GM18870 (cell line): ENCODE results near the gene TAC4.

ENCODE experiments used
- ATAC-seq: cut with Tn5 transposase; IDR thresholded peaks from one replicate; pipeline ENCODE4 v1.9.1; 2021; ENCODE audit warnings: moderate library complexity; ENCODE audit not compliant: unreplicated experiment

The TAC4 gene

DNA sequence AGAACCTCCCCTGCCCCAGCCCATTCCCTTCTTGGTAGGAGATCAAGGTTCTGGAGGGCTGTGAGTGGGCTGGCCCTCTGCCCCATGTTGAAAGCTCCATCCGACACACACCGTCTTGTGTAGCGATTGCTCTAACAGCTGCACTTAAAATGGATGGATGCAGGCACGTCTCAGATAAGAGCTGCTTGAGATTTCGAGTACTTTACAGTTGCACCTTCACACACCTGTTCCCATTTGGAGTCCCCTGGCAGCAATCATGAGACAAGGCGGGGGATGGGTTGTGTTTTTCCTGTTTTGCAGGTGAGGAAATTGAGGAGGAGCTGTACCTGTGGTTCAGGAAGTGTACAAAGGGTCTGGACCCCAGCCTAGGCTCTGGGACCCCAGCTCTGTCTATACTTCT is 25.6 kb upstream of the TAC4 start:
- ATAC-seq = no peak

- no peak for ATAC-seq
These were observed 25.0 kb upstream of the TAC4 start for GRCh38 chr17:49872754-49873377.

DNA sequence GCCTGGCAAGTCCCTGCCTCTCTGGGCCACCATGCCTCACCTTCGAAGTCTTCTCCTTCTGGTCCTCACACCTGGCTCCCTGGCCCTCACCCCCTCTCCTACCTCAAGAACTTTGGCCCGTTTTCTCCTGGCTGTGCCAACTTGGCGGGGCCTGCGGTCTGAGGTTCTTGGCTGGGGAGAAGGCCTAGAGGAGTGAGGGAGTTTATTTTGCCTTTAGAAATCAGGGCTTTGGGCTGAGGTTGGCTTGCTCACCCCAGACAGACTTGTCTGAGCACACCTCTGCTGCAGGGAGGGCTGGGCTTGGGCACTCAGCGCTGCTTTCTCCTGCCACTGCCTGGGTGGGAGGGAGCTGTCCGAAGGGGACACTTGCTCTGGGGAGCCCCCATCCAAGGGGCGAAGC is 23.3 kb upstream of the TAC4 start:
- ATAC-seq = no peak

DNA sequence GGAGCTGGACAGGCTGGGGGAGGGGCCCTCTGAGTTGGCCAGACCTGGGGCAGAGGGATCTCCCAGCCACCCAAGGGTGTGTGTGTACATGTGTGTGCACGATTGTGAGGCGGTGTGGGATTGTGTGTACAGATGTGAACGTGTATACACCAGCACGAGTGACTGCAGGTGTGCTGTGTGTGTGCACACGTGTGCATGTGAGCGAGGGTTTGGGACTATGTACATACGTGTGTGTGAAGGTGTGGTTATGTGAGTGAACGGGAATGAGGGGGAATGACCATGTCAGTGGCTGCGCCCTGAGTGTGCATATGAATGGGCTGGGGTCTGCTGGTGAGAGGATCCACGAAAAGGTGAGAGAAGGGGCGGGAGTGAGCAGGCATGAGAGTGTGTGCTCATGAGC is 22.4 kb upstream of the TAC4 start:
- ATAC-seq = no peak

- no peak for ATAC-seq
These were observed 21.1 kb upstream of the TAC4 start for GRCh38 chr17:49869038-49869374.

DNA sequence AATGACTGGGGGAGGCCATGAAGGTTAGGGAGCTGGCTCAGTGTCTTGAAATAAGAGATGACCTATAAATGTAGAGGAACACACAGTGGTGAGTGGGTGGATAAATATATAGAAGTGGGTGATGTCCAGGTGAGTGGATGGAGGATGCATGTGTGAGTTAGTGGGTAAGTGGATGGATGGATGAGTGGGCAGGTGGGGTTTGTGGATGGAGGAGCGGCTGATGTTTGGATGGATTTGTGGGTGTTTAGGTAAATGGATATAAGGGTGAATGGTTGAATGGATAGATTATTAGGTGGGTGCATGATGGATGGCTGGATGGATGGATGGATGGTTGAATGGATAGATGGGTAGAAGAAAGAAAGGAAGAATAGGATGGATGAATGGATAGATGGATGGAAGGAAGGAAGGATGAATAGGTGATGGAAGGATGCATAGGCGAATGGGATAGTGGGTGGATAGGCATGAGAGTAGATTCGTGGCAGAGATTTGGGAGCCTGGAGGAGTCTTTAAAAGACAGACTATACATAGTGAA is 19.1 kb upstream of the TAC4 start:
- no peak for ATAC-seq

DNA sequence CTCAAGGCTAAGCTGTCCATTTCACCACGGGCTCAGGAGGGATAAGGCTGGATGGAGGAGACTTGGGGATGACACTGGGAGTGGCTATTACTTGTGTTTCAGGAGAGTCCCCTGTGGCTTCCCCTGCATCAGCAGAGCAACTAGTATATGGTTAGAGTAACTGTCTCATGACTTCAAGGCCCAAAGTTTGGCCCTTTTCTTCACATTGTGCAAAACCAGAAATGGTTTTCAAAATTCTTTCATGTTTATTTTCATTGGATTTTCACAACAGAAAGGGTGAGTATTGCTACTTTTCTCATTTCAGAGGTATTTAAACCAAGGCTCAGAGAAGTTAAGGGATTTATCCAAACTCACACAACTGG is 18.1 kb upstream of the TAC4 start:
- no peak for ATAC-seq

- ATAC-seq = no peak
These were observed 15.0 kb upstream of the TAC4 start for GRCh38 chr17:49862781-49863331.

DNA sequence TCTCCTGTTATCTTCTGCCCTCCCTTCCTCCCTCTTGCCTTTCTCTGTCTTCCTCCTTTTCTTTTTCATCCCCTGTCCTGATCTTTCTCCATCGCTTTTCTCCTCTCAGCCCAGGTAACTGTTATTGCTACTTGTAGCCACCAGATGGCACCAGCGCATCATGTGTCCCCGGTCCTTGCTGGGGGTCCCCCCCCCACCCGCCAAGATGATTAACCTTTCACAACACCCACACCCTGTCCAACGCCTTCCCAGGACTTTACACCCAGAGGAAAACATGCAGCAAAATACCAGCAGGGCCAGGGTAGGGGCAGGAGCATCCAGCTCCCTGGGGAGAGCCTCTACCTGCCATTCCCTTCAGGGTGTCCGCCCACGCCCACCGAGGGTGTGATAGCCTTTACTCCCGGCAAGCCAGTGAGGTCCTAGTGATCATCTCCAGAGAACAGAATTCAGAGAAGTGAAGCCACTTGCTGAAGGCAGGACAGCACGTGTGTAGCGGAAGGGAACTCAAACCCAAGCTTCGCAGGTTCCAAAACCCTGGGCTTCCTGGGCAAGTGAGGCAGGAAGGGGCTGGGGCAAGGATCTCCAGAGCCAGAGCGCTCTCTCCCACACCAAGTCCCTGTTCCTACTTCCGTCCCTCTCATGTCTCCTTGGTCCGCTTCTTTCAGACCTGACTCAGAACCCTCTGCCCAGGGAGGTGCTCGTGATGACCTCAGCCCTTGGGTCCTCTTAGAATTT is 13.4 kb upstream of the TAC4 start:
- ATAC-seq = no peak

- no peak for ATAC-seq
These were observed 12.4 kb upstream of the TAC4 start for GRCh38 chr17:49859991-49860953.

DNA sequence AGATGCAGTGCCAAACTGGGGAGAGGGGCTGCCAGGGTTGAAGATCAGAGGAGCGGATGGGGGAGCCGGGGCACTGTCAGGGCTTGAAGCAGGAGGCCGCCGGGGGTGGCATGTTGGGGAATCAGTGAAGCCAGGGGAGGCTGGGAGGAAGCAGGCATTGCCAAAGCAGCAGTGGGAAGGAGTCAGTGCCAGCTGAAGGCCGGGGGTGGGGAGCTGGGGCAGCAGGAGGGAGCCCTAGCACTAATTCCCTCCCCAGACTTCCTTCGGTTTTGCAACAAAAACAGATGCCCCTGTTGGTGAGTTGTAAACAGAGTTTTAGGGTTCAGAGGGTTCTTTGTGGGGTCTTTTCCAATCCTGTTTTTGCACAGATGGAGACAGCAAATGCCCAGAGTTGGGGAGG is 10.9 kb upstream of the TAC4 start:
- ATAC-seq = no peak

DNA sequence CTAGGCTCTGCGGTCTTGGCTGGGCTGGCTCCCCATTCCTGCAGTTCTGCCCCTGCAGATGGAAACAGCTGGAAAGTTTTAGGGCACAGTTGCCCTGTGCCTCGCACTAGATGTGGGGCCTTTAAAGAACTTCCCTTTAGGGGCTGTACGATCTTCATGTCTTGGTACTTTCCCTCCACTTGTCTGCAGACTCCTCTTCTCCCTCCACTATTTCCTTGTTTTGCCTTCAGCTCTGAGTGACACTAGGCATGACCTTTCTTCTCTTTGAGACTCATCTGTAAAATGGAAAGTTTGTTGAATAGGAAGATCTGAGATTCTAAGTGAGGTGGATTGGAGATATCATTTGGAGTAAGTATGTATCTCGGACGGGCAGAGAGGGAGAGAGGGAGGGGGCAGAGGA is 6.3 kb upstream of the TAC4 start:
- no peak for ATAC-seq

DNA sequence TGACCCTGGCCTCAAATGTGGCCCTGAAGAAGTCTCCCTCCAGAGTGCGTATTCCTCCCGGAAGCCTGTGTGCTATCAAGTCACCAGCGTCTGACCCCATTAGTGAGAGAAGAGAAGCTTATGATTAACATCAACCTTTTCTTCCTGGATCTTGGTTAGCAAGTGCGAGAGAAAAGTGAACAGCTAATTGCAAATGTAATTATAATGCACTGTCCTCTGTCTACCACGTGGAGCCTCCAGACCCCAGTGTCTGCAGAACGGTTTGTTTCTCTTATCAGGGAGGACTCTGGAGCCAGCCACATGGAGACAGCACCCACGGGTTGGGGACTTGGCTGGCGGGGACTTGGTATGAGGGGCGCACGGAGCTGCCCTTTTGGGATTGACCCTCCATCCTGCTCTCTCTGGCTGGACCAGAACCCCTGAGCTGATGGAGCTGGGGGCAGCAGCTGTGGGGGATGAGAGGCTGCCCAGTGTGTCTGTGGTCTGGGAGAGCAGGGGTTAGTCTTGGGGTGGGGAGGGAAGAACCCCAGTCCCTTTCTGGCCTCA is 5.7 kb upstream of the TAC4 start:
- ATAC-seq = no peak

GRCh38 chr17:49851387-49852291 is 3.8 kb upstream of the TAC4 start:
- ATAC-seq = no peak

DNA sequence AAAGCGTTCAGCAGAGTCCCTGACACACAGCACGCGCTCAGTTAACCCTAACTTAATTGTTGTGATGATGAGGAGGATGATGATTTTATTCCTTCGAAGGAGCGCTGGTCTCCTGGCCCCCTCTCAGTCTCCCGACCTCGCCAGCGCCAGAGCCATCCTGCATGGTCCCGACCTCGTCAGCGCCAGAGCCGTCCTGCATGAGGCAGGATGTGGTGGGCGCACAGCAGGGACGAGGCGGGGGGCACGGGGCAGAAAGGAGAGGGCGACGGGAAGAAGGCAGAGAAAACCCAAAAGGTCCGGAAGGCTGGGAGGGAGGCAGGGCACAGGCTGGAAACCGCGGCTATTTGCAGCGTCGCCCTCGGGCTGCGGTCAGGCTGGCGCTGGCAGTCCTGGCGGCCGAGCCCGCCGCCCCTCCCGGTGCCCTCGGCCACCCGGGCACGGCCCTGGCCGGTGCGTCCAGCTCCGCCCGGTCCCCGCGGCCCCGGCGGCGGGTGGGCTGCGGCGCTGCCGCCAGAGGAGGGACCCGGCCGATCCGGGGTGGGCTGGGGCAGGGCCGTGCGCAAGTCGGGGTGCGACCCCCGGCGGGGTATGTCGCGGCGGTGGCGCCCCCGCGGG is 3.0 kb upstream of the TAC4 start:
- ATAC-seq = no peak

DNA sequence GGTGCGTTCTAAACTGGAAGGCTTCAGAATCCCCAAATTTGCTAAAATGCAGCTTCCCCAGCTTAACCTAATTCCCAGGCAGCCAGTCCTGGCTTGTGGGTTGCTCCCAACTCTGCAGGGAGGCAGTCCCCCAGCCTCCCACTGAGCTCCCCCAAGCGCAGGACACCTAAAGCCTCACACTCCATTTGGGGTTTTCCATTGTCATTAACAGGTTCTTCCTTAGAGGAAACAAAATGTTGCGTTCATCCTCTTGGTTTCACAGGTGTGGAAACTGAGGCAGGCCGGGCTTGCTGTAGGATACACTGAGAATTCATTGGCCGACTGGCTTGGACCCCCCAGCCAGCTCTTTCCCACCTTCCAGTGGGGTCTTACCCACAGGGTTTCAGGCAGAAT is 2.3 kb upstream of the TAC4 start:
- no peak for ATAC-seq

DNA sequence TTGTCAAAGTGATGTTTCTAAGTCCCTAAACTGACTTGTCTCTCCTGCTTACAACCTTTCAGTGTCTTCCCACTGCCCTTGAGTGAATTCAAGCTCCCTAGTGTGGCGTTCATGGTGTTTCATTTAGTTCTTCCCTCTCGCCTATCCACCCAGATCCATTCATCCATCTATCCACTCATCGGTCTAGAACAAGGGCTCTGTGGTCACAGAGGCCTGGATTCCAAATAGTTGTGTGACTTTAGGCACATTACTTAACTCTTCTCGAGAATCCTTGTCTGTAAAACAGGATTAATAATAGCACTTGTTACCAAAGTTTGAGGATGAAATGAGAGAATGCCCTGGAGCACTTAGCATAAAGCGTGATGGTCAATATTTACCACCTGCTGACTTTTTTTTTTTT is 870 bp upstream of the TAC4 start:
- ATAC-seq = no peak

DNA sequence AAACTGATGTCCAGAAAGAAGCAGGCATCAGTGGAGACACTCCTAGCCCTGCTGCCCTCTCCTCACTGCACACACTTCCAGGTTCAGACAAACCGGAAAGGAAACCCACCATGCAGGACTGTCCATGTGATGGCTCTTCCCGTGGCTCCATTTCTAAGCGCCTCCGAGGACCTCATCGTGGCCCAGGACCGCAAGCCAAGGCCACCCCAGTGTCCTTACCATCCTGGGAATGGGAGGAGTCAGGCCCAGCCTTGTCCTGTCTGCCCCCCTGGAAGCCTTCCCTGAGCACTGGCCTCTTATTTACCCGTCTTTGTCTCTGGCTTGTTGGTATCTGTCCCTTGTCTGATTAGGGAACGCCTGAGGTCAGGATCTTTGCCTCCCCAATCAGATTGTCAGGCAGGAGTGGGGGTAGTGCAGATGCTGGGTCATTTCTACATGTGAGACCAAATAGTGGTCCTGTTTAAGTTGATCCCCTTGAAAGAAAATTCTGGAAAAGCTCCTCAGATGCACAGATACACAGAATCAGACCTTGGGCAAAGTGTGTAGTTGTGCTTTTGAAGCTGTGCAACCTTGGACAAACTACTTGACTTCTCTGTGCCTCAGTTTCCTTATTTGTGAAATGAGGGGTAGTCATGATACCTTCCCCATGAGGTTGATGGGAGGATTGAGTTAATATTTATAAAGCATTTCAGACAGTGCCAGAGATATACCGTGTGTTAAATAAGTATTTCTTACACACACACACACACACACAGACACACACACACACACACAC is 744 bp downstream of the TAC4 start:
- ATAC-seq = no peak

- ATAC-seq = no peak
These were observed 2.5 kb downstream of the TAC4 start for GRCh38 chr17:49845321-49845720.
